Urothelium cell line (cell line): ENCODE measurements around the gene BMPR1B.

Experiments used
- DNase-seq: peaks from one replicate; pipeline ENCODE4 v3.0.0; 2011; ENCODE audit warnings: low spot score, mixed read lengths
- FAIRE-seq: peaks from 2 replicates; lab custom pipeline; 2011; peaks lifted over from hg19 to GRCh38; lab: Jason Lieb, UNC

BMPR1B gene

DNA sequence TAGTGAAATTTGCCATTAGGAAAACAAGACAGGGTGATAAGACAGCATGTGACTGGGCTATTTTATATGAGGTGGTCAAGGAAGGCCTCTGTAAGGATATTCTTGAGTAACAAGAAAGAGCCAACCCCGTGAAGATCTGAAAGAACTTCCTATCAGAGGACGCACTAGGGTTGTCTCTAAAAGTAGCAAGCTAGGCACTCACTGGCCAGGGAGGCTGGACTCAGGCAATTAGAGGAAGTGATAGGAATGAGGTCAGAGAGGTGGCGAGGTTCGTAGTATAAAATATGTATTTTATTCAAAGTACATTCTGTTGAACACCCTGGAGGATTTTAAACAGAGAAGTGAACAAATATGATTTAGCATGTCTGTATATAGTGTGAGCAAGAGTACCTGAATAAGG is 4.6 kb downstream of the BMPR1B start:
- DNase-seq: no peak
- no peak for FAIRE-seq

DNA sequence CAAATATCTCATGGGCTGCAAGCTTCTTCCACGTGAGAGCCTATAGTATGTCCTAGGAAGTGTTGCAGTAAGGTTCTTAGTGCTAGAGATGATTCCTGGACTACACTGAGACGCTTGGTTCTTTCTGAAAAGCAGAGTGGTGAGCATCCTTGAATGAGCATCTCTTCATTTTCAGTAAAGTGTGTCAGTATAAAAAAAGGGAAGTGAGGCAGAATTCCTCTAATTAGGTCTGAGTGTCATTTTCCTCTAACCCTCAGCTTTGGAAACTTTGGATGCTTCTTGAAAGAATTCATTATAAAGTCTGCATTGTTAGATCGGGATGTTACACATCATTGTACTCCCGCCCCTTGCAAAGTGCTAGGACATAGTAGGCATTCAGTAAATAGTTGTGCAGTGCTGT is 5.2 kb downstream of the BMPR1B start:
- DNase-seq (no peak), FAIRE-seq (no peak)

DNA sequence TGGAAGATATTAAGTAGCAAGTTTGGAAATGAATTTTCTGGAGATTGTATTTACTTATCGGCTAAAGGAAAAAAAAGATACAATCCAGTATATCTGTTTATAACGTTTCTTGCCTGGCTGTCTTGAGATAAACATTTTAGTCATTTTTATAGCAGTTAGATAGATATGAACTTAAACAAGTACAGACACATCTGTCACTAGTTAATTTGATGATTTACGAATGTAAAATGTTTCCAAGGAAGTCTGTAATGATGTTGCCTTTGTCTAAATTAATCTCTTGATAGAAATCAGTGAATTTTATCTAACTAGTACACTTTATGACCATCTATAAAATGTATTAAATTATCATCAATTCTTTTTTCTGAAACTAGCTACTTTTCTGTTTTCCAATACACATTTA is 5.7 kb downstream of the BMPR1B start:
- DNase-seq: no peak
- FAIRE-seq: no peak

DNA sequence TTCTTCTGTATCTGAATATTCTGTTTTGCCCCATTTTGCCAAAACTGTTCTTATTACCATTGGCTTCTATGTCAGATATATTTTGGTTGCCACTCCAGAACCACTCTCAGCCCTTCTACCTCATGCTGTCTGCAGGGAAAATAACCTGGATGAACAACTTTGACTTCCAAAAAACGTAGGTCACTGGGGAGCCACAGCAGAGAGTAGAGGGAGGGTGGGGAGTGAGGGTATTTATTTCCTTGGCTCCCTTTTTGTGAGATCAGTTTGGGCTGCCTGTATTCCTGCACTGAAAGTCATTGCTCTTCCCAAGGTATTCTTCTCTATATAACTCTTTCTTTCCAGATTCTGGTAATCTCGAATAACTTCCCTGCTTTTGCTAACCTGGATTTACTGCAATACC is 6.3 kb downstream of the BMPR1B start:
- FAIRE-seq: no peak
- DNase-seq: no peak

DNA sequence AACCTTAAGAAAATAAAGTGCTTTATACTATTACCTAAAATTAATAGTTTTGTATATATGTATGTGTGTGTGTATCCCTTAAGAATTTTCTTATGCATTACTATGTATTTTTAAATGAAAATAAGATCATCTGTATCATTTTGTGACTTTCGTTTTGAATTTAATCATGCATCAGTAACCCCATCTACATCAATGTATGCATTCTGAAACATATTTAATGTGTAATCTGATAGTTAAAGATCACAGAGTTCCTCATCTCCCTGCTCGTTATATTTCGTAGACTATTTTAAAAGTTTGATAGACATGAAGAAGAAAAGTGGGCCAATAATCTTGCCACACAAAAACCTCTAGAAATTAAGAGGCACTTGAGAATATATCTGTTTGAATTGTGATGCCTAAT is 7.4 kb downstream of the BMPR1B start:
- FAIRE-seq (no peak), DNase-seq (no peak)

DNA sequence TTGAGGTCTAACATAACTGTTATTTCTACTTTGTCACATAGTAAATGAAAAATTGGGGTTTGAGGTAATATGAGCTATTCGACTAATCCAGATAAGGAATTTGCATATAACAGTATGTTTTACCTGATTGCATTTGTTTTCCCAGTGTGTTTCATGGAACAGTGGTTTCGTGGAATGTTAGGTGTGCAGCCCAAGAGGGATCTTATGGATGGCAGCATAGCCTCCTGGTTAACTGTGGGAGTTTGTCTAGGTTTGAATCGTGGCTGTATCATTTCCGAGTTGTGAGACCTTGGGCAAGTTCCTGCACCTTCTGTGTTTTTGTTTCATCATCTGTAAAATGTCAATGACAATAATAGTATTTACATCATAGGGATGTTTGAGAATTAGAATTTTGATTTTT is 7.9 kb downstream of the BMPR1B start:
- FAIRE-seq: no peak
- DNase-seq: no peak

DNA sequence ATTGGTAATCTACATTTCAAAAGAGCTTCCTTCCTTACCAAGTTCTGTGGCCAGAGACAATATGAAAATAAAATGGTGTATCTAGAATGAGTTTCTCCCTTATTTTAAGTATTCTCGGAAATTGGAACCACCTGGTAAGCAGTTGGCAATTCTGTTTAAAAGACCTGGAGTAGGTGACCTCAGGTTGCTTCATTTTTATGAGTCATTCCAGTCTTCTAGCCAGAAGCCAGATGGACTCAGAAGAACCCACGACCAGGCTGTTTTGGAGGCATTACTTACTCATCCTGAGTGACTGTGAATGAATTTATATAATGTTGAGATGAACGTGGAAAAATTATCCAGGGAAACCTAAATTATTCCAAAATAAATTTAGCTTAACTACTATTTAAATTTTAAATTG is 9.1 kb downstream of the BMPR1B start:
- peak; percentile 23 for DNase-seq
- FAIRE-seq: no peak

DNA sequence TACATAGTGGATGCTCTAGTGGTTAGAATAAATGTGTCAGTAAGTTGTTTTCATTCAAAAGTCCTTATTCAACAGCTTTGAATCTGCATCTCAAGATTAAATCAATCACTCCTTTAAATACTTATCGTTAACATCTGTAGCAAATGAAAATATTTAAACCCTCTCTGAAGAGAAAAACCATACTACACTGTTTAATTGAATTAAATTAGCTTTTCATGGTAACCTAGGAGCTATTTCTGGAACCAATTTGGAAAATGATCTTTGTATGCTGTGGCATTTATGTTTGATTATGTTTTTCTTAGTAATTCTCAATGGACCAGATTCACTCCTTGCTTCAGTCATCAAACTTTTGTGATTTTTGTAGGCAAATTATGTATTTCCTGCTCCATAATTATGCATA is 9.7 kb downstream of the BMPR1B start:
- FAIRE-seq (no peak), DNase-seq (no peak)

DNA sequence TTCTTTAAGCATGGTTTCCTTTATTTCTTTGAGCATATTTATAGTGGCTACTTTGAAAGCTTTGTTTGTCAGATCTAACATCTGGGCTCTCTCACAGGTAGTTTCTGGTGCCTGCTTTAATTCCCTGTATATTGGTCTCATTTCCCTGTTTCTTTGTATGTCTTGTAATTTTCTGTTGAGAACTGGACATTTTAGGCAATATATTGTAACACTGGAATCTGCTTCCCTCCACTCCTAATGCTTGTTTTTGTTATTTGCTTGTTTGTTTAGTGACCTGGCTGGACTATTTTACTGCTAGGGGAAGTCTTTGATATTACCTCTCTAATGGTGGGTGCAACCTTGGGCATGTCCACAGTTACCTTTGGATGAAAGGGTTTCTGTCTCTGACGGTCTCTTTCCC is 25.0 kb downstream of the BMPR1B start:
- no peak for FAIRE-seq
- no peak for DNase-seq

DNA sequence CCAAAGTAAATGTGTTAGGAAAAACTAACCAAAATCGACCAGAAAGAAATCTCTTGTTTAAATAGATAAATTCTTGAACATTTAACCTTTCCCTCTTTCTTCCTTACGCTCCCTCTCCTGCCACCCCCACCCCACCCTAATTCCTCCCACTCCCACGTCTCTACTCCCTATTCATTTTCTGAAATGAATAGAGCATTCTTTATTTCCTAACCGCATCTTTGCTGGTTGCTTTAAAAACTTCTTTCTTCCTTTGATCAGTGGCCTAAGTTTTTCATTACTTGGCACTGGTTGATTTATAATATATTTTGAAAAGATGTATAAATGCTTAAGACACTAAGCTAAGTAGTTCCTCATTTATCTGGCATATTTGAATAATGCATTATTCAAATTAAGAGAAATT is 33.9 kb downstream of the BMPR1B start:
- FAIRE-seq: no peak
- DNase-seq: no peak

DNA sequence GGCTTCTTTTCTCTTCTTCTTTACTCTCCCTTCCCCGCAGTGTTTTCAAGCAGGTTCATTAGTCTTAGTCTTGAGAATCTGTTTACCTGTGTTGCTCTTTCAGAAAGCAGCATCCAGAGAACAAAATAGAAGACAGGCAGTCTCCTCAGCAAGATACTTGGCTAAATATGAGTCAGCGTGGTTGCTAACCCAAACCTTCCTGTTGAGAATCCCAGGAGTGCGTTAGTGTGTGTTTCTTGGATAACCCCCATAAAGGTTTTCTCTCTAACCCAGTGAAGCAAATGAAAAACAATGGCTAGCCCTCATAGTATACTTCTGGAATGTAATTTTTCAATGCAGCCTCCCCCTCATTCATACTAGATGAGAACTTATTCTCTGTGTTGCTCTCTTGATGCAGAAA is 41.1 kb downstream of the BMPR1B start:
- DNase-seq (no peak), FAIRE-seq (no peak)

DNA sequence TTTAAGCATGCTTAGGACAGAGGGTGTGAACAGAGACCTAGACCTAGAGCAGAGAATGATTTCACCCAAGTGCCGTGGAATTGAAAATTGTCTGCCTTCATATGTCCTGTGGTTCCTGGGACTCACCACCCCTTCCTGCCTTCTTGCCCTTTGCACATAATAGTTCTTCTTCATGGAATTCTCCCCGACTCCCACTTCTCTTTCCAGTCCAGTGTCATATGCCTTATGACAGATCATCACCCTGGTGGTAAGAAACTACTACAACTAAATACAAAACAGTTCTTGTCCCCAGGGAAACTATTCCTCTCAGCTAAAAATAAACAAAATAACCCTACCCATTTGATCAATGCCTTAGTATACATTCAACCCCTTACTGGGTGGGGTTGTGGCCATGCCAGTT is 43.3 kb downstream of the BMPR1B start:
- no peak for FAIRE-seq
- no peak for DNase-seq

DNA sequence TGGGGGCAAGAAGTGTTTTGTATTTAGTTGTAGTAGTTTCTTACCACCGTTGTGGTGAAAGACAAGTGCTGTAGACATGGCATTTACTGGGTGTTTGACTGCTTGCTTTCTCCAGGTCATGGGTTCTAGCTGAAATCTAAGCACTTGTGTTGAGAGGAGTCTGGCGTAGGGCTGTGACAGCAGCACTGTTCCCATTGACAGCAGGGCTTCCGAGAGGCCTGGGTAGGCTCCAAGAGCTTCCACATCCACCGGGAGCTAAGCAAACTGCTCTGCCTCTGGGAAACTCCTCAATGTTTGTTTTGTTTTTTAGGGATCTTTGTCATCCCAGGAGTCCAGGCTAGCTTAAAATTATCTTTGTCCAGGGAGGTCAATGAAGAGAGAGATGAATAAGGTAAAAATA is 44.3 kb downstream of the BMPR1B start:
- FAIRE-seq (no peak), DNase-seq (no peak)

DNA sequence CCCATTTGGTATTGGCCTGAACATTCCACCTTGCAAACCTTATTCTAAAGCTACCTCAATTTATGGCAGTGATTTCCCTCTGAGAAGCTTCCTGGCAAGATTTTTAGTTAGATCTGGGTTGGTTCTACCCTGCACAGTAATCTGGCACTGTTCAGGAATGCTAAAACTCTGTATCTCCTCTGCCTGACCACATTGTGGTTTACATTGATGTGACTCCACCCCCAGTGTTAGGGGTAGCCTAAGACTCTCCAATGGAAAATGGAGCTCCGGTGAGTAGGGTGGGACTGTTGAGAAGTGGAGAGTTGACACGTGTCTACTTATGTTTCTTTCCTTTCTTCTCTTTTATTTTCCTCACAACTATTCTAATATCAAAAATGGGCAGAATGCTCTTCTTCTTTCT is 45.4 kb downstream of the BMPR1B start:
- no peak for DNase-seq

DNA sequence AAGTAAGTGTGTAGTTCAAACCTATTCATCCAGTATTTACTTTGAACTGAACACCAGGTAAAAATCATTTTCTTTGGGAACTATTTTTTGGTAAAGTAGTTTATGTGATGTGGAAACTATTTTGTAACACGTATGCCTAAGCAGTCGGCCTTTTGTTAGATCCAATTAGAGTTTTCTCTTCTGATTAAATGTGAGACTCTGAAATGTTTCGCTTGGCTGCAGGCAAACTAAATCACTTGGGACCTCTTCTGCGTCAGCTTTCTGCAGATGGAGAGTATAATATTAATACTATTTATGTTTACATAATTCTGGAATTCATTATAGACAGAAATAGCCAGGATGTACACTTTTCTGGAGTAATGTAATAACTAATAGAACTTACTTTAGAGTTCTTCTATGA is 46.9 kb downstream of the BMPR1B start:
- no peak for FAIRE-seq
- no peak for DNase-seq

More for the DNA sequence above, 45.4 kb downstream of the BMPR1B start:
- no peak for FAIRE-seq

DNA sequence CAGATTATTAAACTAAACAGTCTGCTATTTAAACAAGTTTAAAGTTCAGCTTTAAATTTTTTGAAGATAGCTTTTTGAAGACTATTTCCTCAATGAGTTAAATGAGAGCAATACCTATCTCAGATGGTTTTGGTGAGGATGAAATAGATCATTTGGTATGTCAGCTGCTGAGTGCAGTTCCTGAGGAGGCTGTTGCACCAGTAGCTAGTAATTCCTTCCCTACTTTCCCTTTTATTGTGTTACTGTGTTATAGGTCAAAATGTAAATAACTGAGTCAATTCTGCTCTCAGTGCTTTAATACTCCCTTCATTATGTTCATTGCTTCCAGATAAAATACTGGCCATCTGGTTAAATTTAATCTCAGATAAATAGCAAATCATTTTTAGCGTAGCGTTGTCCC is 48.6 kb downstream of the BMPR1B start:
- DNase-seq (no peak), FAIRE-seq (no peak)

DNA sequence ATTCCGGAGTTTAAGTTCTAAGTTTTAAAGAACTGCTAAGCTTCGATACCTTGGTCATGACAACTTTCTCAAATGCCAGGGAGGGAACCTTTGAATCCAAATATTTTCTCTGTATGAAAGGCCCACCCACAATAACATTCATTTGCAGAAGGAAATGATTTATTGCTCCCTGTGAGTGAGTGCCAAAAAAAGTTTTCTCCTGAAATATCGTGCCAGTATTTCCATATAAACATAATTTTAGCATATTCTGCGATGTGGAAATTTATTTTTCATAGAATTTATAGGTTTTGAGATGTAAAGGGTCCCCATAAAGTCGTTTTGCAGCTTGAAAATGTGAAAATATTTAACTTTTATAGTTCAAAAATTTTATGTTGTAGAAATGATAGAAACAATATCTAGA is 53.9 kb downstream of the BMPR1B start:
- DNase-seq (no peak), FAIRE-seq (no peak)

DNA sequence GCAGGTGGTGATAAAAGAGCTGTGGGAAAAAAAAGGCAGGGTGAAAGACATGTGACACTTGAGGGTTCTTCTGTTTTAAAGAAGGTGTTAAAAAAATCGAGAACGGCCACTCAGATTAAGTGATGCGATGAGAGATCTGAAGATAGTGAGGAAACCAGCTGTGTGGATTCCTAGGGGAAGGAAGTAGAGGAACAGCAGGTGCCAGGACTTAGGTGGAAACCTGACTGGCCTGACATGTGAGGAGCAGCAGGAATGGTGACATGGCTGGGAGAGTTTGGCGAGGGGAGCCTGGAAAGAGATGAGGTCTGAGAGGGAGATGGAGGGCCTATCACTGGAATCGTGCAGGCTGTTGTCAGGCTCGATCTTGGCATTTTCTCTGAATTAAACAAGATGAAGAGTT is 55.5 kb downstream of the BMPR1B start:
- DNase-seq: no peak
- no peak for FAIRE-seq

DNA sequence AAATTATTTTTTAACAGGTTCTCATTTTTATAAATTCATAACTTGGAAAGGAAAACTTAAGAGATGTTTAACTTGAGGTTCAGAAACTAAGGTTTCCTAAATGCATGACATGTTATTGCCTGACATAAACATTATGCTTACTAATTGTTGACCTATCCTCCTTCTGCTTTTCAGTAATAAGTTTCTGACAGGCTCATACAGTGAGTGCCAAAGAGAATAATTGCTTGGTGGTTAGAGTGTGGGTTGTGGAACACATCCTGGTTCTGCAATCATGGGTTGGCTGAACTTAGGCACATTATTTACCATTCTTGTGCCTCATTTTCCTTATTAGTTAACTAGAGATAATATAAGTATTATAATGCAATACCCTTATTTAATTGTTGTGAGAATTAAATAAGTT is 56.5 kb downstream of the BMPR1B start:
- FAIRE-seq (no peak), DNase-seq (no peak)

DNA sequence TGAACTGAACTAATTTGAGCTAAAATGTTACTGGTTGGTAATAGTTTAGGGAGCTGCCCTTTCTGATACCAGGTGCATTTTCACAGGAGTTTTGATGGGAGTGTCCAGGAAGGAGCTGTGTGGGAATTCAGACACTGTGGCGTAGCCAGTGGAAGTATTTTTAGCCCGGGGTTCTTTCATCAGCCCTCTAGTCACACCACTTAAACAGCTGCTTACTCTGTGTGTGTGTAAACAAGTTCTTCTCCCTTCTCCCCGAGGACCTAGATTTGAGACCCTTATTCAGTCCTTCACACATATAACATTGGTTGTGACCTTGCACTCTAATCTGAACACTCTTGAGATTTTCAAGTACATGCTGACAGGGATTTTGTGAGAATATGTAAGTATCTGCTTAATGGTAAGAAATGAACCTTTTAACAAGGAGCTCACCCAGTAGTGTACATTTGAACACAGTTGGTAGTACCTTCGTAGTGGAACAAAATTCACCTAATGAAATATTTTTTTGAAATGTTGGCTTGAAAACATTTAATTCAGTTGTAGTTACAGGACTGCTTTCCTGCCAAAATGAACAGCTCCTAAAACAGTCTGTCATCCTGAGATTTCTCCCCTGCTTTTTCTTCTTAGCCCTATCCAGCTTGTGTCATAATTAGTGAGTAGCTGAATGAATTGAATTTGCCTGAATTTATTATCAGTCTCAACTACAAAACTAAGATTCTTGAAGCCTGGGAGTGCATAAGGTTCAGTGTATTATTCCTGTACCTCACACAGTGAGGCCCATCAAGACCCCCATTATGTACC is 61.8 kb downstream of the BMPR1B start:
- no peak for DNase-seq
- no peak for FAIRE-seq

DNA sequence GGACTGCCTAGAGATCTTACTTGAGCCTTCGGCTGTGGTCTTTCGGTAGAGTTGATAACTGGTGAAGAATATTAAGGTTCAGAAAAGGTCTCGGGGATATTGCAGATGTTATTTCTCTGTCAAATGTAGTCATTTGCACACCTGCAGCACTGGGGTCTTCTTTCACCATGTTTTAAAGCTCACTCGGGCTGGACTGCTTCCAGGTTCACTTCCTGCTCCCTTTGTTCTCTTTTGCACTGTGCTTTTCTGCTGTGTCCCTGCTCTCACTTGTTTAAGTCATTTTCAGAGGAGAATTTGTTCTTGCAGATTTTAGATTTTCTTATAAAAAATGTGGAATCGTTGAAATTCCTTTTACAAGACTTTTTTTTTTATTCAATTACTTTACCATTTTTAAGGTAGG is 68.5 kb downstream of the BMPR1B start:
- DNase-seq (no peak), FAIRE-seq (no peak)

DNA sequence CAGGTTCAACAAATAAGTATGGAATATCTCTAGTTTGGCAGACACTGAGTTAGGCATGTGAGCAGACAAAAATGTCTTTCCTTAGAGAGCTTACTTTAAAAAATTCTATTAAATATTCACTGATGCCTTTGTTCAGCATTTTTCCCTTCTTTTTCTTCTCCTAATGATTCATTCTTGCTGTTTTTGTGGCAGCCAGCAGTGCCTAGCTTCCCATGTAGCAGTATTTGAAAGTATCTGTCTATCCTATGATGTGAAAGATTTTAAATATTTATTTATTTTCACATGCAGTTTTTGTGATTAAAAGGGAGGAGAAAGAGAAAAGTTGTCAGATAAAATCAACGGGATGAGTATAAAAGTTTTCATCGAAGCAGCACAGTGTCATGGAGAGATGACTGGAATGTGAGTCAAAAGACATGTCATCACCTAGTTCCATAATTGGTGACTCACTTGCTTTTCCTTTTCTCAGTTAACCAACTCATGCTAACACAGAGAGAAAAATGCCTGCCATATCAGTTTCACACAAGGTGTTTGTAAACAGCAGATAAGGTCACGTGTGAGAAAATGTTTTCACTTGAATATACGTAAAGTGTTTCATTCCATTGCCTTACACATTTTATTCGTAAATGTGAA is 69.8 kb downstream of the BMPR1B start:
- FAIRE-seq (peak; percentile 27), DNase-seq (peak; percentile 58)

DNA sequence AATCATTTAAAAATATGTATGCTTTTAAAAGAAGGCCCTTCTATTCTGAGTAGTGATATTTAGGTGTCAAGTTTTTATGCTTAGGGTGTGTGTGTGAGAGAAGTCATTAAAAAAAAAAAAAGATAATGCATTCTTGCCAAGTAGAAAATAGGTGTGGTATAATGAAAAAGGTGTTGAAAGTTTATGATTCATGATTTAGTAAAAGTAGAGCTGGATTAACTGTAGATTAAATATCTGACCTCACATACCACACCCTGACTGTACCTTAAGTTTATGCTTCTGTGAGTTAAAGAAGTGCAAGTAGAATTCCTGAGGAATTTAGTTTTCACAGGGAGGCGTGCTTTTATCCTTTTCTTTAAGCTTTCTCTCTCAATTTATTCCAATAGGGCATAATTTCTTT is 71.1 kb downstream of the BMPR1B start:
- FAIRE-seq (no peak), DNase-seq (no peak)
